Measurements from ENCODE around the gene OTUD7B.

Gene OTUD7B

GRCh38 chr1:149928401-149928724 is 82.2 kb downstream of the OTUD7B start:
- intact Hi-C loops (cut with DNase I; ENCODE audit: low total_unique reads): loop anchor here (5.0 kb wide), 1 partner anchor 36 kb away; no protein-coding TSS in a partner anchor
- DNase-seq: no peak
- Histone ChIP-seq H3K27ac (peak overlapping the region; percentile 88 to 89), H3K27me3 (no peaks in the 10 kb centered on the region), H3K4me1 (peaks cover 0 to 40% (median 24%) of the 10 kb centered on the region in 4 donors), H3K4me3 (peak overlapping the region; percentile 84 to 88), H3K36me3 (peaks cover 42 to 75% (median 62%) of the 10 kb centered on the region in 3 donors), H3K9me3 (no peaks in the 10 kb centered on the region)
- TF ChIP-seq CTCF (IDR thresholded peaks at IDR 0.05): no peak

GRCh38 chr1:149927563-149928400 is 82.7 kb downstream of the OTUD7B start, which contains the start of gene SF3B4:
Gene SF3B4 (minus strand): TSS chr1:149927803. CDS start chr1:149927759, 44 bp downstream.
- H3K36me3 ChIP-seq: peaks cover 48 to 76% (median 68%) of the 10 kb centered on the region in 3 donors
- DNase-seq: peak; percentile 94 to 97

GRCh38 chr1:149927056-149927562 is 83.4 kb downstream of the OTUD7B start:
- peaks cover 0 to 40% (median 24%) of the 10 kb centered on the region in 4 donors for H3K4me1 ChIP-seq
- H3K9me3 ChIP-seq: no peaks in the 10 kb centered on the region
- peak overlapping the region; percentile 88 to 89 for H3K27ac ChIP-seq
- intact Hi-C loops (cut with DNase I; ENCODE audit: low total_unique reads): loop anchor here (5.0 kb wide), 1 partner anchor 35 kb away; no protein-coding TSS in a partner anchor
- no peak for DNase-seq
- no peak for TF ChIP-seq CTCF (IDR thresholded peaks at IDR 0.05)
- peaks cover 54 to 76% (median 68%) of the 10 kb centered on the region in 3 donors for H3K36me3 ChIP-seq
- peak overlapping the region; percentile 84 to 88 for H3K4me3 ChIP-seq
- no peaks in the 10 kb centered on the region for H3K27me3 ChIP-seq

More at GRCh38 chr1:149927563-149928400, 82.7 kb downstream of the OTUD7B start, which contains the start of gene SF3B4:
- TF ChIP-seq CTCF (IDR thresholded peaks at IDR 0.05): no peak
- peaks cover 0 to 40% (median 24%) of the 10 kb centered on the region in 4 donors for H3K4me1 ChIP-seq
- no peaks in the 10 kb centered on the region for H3K9me3 ChIP-seq
- intact Hi-C loops (cut with DNase I; ENCODE audit: low total_unique reads): loop anchor here (5.0 kb wide), 1 partner anchor 35 kb away; no protein-coding TSS in a partner anchor
- peak within 1 kb of the TSS; percentile 84 to 88 for H3K4me3 ChIP-seq
- no peaks in the 10 kb centered on the region for H3K27me3 ChIP-seq
- H3K27ac ChIP-seq: peak within 1 kb of the TSS; percentile 88 to 89

- Histone ChIP-seq H3K27me3 (no peaks in the 10 kb centered on the region), H3K9me3 (no peaks in the 10 kb centered on the region), H3K4me1 (peaks cover 0 to 40% (median 24%) of the 10 kb centered on the region in 4 donors), H3K36me3 (peaks cover 54 to 71% (median 60%) of the 10 kb centered on the region in 3 donors), H3K4me3 (peak overlapping the region in 1 of 2 donors; percentile 88), H3K27ac (no peak overlapping the region)
- intact Hi-C loops (cut with DNase I; ENCODE audit: low total_unique reads): loop anchor here (5.0 kb wide), 1 partner anchor 34 kb away; no protein-coding TSS in a partner anchor
- DNase-seq: no peak
- no peak for TF ChIP-seq CTCF (IDR thresholded peaks at IDR 0.05)
Measured at GRCh38 chr1:149926296-149926695, 84.2 kb downstream of the OTUD7B start.

- TF ChIP-seq CTCF (IDR thresholded peaks at IDR 0.05): no peak
- Histone ChIP-seq H3K4me3 (no peak overlapping the region), H3K36me3 (peaks cover 53 to 66% (median 54%) of the 10 kb centered on the region in 3 donors), H3K4me1 (peaks cover 0 to 40% (median 24%) of the 10 kb centered on the region in 4 donors), H3K27me3 (no peaks in the 10 kb centered on the region), H3K27ac (no peak overlapping the region), H3K9me3 (no peaks in the 10 kb centered on the region)
- DNase-seq: no peak
- intact Hi-C loops (cut with DNase I; ENCODE audit: low total_unique reads): loop anchor here (5.0 kb wide), 1 partner anchor 33 kb away; no protein-coding TSS in a partner anchor
Measured at GRCh38 chr1:149925751-149926150, 84.8 kb downstream of the OTUD7B start.

All from tibial artery (tissue), 4 donors.